Vagina (tissue), 2 donors: ENCODE data around the gene PRDM16. TPM values are rescaled to one million over a fixed set of nuclear protein-coding genes. Genes with fewer than 3 reads are reported as not detected.

Experiments used
- DNase-seq, 2 donors: peaks; one replicate each; pipeline ENCODE4 v3.0.0-alpha.2; 2017; ENCODE audit errors: extremely low spot score in 2 of 2
- H3K27ac ChIP-seq: fragments of 200-600 bp; sonication (generic); one replicate; pipeline ENCODE4 v1.5.1; 2019
- H3K27me3 ChIP-seq: fragments of 200-600 bp; sonication (generic); one replicate; pipeline ENCODE4 v1.5.1; 2019
- H3K36me3 ChIP-seq, 2 donors: fragments of 200-600 bp; sonication (generic); one replicate each; pipeline ENCODE4 v1.5.1; 2017 to 2019
- H3K4me1 ChIP-seq: fragments of 200-600 bp; sonication (generic); one replicate; pipeline ENCODE4 v1.5.1; 2019
- H3K4me3 ChIP-seq, 2 donors: fragments of 200-600 bp; sonication (generic); 1 replicate in 1 of 2; 2 replicates in 1 of 2; pipeline ENCODE4 v1.5.1; 2016 to 2019
- H3K9me3 ChIP-seq: fragments of 200-600 bp; sonication (generic); one replicate; pipeline ENCODE4 v1.5.1; 2019
- CTCF ChIP-seq, 3 experiments: fragments of 450-650 bp in 2 of 3; fragments of 200-600 bp in 1 of 3; sonication (generic) in 1 of 3; IDR thresholded peaks; one replicate each; pipeline ENCODE4 v1.5.1; 2017 to 2019; ENCODE audit warnings: antibody characterized with exemption in 3 of 3, mild to moderate bottlenecking in 2 of 3, moderate library complexity in 2 of 3
- POLR2A ChIP-seq, 2 donors: fragments of 450-650 bp; IDR thresholded peaks; one replicate each; pipeline ENCODE4 v1.6.1; 2017; ENCODE audit warnings: antibody characterized with exemption in 2 of 2, mild to moderate bottlenecking in 2 of 2, moderate library complexity in 2 of 2
- POLR2AphosphoS5 ChIP-seq, 2 donors: sonication (generic); formaldehyde crosslinking; IDR thresholded peaks; one replicate each; pipeline ENCODE4 v1.9.0; 2017; ENCODE audit warnings: antibody characterized with exemption in 2 of 2, mild to moderate bottlenecking in 2 of 2, low read depth in 1 of 2; ENCODE audit not compliant: insufficient read depth in 1 of 2
- intact Hi-C: fragments of 100-400 bp; cut with DNase I; formaldehyde crosslinking; loops from one replicate; pipeline ENCODE4 v1.15.1; 2023
- total RNA-seq: library from RNA; depleted of rRNA; stranded (reverse); fragments of >200 nt; gene quantifications from one replicate; pipeline ENCODE4 v1.2.3, GENCODE V29; 2016

Gene PRDM16
- 3.9 TPM for total RNA-seq

GRCh38 chr1:3068564-3069431, at the start of gene PRDM16:
PRDM16 (plus strand) TSS chr1:3069203; CDS start chr1:3069260, 57 bp downstream.
- H3K4me1 ChIP-seq: peaks cover 42% of the 10 kb centered on the region
- H3K4me3 ChIP-seq: peak within 1 kb of the TSS; percentile 61 to 76
- intact Hi-C loops: loop anchor here (2.0 kb wide), 1 partner anchor 340 kb away; no protein-coding TSS in a partner anchor
- H3K9me3 ChIP-seq: no peaks in the 10 kb centered on the region
- H3K27me3 ChIP-seq: peaks cover 35% of the 10 kb centered on the region
- TF ChIP-seq POLR2AphosphoS5 (IDR thresholded peaks at IDR 0.05; ENCODE audit: insufficient read depth in 1 of 2, low read depth in 1 of 2) (no peak), CTCF (IDR thresholded peaks at IDR 0.05) (no peak), POLR2A (IDR thresholded peaks at IDR 0.05) (no peak)
- DNase-seq: no peak
- H3K27ac ChIP-seq: peak within 1 kb of the TSS; percentile 47
- H3K36me3 ChIP-seq: no peaks in the 10 kb centered on the region

GRCh38 chr1:3019516-3020051, 49.4 kb upstream of the PRDM16 start:
- TF ChIP-seq CTCF (IDR thresholded peaks at IDR 0.05): no peak
- no peak for TF ChIP-seq POLR2AphosphoS5 (IDR thresholded peaks at IDR 0.05; ENCODE audit: insufficient read depth in 1 of 2, low read depth in 1 of 2)
- TF ChIP-seq POLR2A (IDR thresholded peaks at IDR 0.05): no peak
- intact Hi-C loops: no loop called here
- no peak for DNase-seq

GRCh38 chr1:3020263-3020909, 48.6 kb upstream of the PRDM16 start:
- intact Hi-C loops: no loop called here
- H3K4me1 ChIP-seq: no peaks in the 10 kb centered on the region
- DNase-seq: no peak
- no peaks in the 10 kb centered on the region for H3K9me3 ChIP-seq
- no peaks in the 10 kb centered on the region for H3K27me3 ChIP-seq
- no peaks in the 10 kb centered on the region for H3K36me3 ChIP-seq
- no peak overlapping the region for H3K27ac ChIP-seq
- TF ChIP-seq CTCF (IDR thresholded peaks at IDR 0.05): no peak
- TF ChIP-seq POLR2A (IDR thresholded peaks at IDR 0.05): no peak
- no peak for TF ChIP-seq POLR2AphosphoS5 (IDR thresholded peaks at IDR 0.05; ENCODE audit: insufficient read depth in 1 of 2, low read depth in 1 of 2)
- no peak overlapping the region for H3K4me3 ChIP-seq

More at GRCh38 chr1:3019516-3020051, 49.4 kb upstream of the PRDM16 start:
- H3K4me1 ChIP-seq: no peaks in the 10 kb centered on the region
- H3K9me3 ChIP-seq: no peaks in the 10 kb centered on the region
- no peaks in the 10 kb centered on the region for H3K36me3 ChIP-seq
- H3K27ac ChIP-seq: no peak overlapping the region
- H3K27me3 ChIP-seq: no peaks in the 10 kb centered on the region
- no peak overlapping the region for H3K4me3 ChIP-seq

- intact Hi-C loops: no loop called here
- Histone ChIP-seq H3K36me3 (no peaks in the 10 kb centered on the region), H3K4me3 (no peak within 1 kb of the TSS), H3K9me3 (no peaks in the 10 kb centered on the region), H3K27ac (no peak within 1 kb of the TSS), H3K27me3 (no peaks in the 10 kb centered on the region), H3K4me1 (no peaks in the 10 kb centered on the region)
- TF ChIP-seq POLR2A (IDR thresholded peaks at IDR 0.05): no peak
- no peak for DNase-seq
Observed at GRCh38 chr1:3021233-3021671, 47.8 kb upstream of the PRDM16 start, which contains the start of gene ACTRT2. ACTRT2 (plus strand) TSS chr1:3021467; CDS start chr1:3021687, 220 bp downstream.

- TF ChIP-seq POLR2AphosphoS5 (IDR thresholded peaks at IDR 0.05; ENCODE audit: insufficient read depth in 1 of 2, low read depth in 1 of 2) (no peak), POLR2A (IDR thresholded peaks at IDR 0.05) (no peak), CTCF (IDR thresholded peaks at IDR 0.05) (no peak)
- H3K27me3 ChIP-seq: no peaks in the 10 kb centered on the region
- no peak for DNase-seq
Observed at GRCh38 chr1:3021801-3022401, 47.1 kb upstream of the PRDM16 start.

More at GRCh38 chr1:3021801-3022401, 47.1 kb upstream of the PRDM16 start:
- no peaks in the 10 kb centered on the region for H3K4me1 ChIP-seq
- H3K4me3 ChIP-seq: no peak overlapping the region
- H3K36me3 ChIP-seq: no peaks in the 10 kb centered on the region
- no peaks in the 10 kb centered on the region for H3K9me3 ChIP-seq
- intact Hi-C loops: no loop called here
- H3K27ac ChIP-seq: no peak overlapping the region
